ENCODE results near the gene PSMA6. TPM values are rescaled to one million over a fixed set of nuclear protein-coding genes. Genes with fewer than 3 reads are reported as not detected.

PSMA6 gene
- total and polyA plus RNA-seq, 2 of the 13 experiments (the other 11 are each of a cell fraction or from before 2014, with no cell fraction given): 525 to 1,109 TPM

DNA sequence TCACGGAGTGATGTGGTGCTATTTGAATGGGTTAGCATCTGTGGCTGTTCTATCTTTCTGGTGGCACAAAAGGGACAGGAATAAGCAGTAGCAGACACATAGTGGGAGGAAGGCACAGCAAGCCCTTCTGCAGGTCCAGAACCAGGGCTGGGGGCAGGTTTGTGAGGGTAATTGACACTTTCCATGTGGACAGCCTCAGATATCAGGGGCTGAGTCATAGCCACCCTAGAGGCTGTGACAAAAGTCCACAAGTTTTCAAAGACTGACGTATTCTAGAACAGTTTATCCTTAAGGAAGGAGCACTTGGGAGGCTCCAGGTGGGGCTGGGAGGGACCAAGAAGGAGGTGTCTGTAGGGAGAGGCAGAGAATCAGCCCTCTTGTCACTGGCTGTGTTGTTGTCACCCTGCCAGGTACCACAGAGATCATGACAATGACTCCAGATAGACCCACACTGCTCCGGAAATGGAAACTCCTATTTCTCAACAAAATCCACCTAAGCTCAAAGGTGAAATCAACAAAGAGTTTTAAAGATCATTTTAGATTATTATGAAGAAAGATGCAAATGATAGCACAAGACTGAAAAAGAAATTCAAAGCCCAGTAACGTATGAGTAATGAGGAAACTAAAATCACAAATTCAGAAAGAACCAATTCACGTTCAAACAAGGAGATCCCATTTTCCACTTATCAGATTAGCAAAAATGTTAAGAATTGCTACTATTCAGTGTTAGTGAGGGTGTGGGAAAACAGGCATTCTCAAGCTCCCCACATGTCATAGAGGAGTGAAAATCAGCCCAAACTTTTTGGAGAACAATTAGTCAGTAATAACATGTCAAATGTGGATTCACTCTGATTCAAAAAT, 64.0 kb downstream of the PSMA6 start (continued):
- TF ChIP-seq ZNF432 (CRISPR knock-in tag; IDR thresholded peaks at IDR 0.05; ENCODE audit: borderline replicate concordance) (no peak), KDM5A (IDR thresholded peaks at IDR 0.05; ENCODE audit: borderline replicate concordance, low read length) (no peak), TBP (CRISPR knock-in tag; IDR thresholded peaks at IDR 0.05) (0 out of 2 replicates have a peak, but pooled peaks have one; percentile 60), PHB2 (IDR thresholded peaks at IDR 0.05; ENCODE audit: partially characterized antibody) (no peak), TP53 (CRISPR knock-in tag; conservative IDR thresholded peaks at IDR 0.05) (no peak), KMT2B (CRISPR knock-in tag; IDR thresholded peaks at IDR 0.05) (no peak), ZNF883 (CRISPR knock-in tag; IDR thresholded peaks at IDR 0.05; ENCODE audit: not compliant biosample characterization) (peak; percentile 85), ZNF589 (CRISPR knock-in tag; conservative IDR thresholded peaks at IDR 0.05) (no peak), ZFP1 (CRISPR knock-in tag; IDR thresholded peaks at IDR 0.05) (peak; percentile 92), ZNF367 (CRISPR knock-in tag; IDR thresholded peaks at IDR 0.05; ENCODE audit: borderline replicate concordance) (no peak), JUN (CRISPR knock-in tag; IDR thresholded peaks at IDR 0.05) (peak; percentile 91)
- TF ChIP-seq, protein P1, sequence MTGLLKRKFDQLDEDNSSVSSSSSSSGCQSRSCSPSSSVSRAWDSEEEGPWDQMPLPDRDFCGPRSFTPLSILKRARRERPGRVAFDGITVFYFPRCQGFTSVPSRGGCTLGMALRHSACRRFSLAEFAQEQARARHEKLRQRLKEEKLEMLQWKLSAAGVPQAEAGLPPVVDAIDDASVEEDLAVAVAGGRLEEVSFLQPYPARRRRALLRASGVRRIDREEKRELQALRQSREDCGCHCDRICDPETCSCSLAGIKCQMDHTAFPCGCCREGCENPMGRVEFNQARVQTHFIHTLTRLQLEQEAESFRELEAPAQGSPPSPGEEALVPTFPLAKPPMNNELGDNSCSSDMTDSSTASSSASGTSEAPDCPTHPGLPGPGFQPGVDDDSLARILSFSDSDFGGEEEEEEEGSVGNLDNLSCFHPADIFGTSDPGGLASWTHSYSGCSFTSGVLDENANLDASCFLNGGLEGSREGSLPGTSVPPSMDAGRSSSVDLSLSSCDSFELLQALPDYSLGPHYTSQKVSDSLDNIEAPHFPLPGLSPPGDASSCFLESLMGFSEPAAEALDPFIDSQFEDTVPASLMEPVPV (CRISPR knock-in tag; IDR thresholded peaks at IDR 0.05): peak; percentile 41; the same call in 1 of the 2 replicates
- TF ChIP-seq, protein P2, sequence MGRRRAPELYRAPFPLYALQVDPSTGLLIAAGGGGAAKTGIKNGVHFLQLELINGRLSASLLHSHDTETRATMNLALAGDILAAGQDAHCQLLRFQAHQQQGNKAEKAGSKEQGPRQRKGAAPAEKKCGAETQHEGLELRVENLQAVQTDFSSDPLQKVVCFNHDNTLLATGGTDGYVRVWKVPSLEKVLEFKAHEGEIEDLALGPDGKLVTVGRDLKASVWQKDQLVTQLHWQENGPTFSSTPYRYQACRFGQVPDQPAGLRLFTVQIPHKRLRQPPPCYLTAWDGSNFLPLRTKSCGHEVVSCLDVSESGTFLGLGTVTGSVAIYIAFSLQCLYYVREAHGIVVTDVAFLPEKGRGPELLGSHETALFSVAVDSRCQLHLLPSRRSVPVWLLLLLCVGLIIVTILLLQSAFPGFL (CRISPR knock-in tag; IDR thresholded peaks at IDR 0.05): no peak
- TF ChIP-seq, protein P3, sequence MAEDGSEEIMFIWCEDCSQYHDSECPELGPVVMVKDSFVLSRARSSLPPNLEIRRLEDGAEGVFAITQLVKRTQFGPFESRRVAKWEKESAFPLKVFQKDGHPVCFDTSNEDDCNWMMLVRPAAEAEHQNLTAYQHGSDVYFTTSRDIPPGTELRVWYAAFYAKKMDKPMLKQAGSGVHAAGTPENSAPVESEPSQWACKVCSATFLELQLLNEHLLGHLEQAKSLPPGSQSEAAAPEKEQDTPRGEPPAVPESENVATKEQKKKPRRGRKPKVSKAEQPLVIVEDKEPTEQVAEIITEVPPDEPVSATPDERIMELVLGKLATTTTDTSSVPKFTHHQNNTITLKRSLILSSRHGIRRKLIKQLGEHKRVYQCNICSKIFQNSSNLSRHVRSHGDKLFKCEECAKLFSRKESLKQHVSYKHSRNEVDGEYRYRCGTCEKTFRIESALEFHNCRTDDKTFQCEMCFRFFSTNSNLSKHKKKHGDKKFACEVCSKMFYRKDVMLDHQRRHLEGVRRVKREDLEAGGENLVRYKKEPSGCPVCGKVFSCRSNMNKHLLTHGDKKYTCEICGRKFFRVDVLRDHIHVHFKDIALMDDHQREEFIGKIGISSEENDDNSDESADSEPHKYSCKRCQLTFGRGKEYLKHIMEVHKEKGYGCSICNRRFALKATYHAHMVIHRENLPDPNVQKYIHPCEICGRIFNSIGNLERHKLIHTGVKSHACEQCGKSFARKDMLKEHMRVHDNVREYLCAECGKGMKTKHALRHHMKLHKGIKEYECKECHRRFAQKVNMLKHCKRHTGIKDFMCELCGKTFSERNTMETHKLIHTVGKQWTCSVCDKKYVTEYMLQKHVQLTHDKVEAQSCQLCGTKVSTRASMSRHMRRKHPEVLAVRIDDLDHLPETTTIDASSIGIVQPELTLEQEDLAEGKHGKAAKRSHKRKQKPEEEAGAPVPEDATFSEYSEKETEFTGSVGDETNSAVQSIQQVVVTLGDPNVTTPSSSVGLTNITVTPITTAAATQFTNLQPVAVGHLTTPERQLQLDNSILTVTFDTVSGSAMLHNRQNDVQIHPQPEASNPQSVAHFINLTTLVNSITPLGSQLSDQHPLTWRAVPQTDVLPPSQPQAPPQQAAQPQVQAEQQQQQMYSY (CRISPR knock-in tag; IDR thresholded peaks at IDR 0.05): no peak
- TF ChIP-seq, protein P4, sequence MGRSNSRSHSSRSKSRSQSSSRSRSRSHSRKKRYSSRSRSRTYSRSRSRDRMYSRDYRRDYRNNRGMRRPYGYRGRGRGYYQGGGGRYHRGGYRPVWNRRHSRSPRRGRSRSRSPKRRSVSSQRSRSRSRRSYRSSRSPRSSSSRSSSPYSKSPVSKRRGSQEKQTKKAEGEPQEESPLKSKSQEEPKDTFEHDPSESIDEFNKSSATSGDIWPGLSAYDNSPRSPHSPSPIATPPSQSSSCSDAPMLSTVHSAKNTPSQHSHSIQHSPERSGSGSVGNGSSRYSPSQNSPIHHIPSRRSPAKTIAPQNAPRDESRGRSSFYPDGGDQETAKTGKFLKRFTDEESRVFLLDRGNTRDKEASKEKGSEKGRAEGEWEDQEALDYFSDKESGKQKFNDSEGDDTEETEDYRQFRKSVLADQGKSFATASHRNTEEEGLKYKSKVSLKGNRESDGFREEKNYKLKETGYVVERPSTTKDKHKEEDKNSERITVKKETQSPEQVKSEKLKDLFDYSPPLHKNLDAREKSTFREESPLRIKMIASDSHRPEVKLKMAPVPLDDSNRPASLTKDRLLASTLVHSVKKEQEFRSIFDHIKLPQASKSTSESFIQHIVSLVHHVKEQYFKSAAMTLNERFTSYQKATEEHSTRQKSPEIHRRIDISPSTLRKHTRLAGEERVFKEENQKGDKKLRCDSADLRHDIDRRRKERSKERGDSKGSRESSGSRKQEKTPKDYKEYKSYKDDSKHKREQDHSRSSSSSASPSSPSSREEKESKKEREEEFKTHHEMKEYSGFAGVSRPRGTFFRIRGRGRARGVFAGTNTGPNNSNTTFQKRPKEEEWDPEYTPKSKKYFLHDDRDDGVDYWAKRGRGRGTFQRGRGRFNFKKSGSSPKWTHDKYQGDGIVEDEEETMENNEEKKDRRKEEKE (IDR thresholded peaks at IDR 0.05): no peak
- TF ChIP-seq, protein P5, sequence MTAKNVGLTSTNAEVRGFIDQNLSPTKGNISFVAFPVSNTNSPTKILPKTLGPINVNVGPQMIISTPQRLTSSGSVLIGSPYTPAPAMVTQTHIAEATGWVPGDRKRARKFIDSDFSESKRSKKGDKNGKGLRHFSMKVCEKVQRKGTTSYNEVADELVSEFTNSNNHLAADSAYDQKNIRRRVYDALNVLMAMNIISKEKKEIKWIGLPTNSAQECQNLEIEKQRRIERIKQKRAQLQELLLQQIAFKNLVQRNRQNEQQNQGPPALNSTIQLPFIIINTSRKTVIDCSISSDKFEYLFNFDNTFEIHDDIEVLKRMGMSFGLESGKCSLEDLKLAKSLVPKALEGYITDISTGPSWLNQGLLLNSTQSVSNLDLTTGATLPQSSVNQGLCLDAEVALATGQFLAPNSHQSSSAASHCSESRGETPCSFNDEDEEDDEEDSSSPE (CRISPR knock-in tag; IDR thresholded peaks at IDR 0.05): no peak
